Fibroblast of the aortic adventitia (primary cell): Measurements from ENCODE around the gene VRK3. TPM values are rescaled to one million over a fixed set of nuclear protein-coding genes. Genes with fewer than 3 reads are reported as not detected.
"Not testable (repeated sequence)": the region's sequence is repeated elsewhere in the genome, so short reads cannot be mapped to it uniquely, and the experiment has no call there.

ENCODE experiments used
- DNase-seq: peaks from one replicate; pipeline ENCODE4 v3.0.0-alpha.2; 2010; ENCODE audit warnings: low read depth
- H3K4me3 ChIP-seq: 2 replicates; pipeline ENCODE4 v1.5.1; 2011; ENCODE audit warnings: low read depth, mild to moderate bottlenecking, control low read depth, low read length, moderate library complexity
- CTCF ChIP-seq: IDR thresholded peaks from 2 replicates; pipeline ENCODE4 v1.5.1; 2011; ENCODE audit warnings: mild to moderate bottlenecking, low read length, control low read depth, inconsistent platforms; ENCODE audit not compliant: insufficient read depth
- total RNA-seq: library from RNA; depleted of rRNA; stranded (reverse); fragments of >200 nt; gene quantifications from 2 replicates; pipeline ENCODE4 v1.2.3, GENCODE V29; 2012; ENCODE audit warnings: low replicate concordance

The VRK3 gene
- total RNA-seq, 1 donor: 30.6 TPM

GRCh38 chr19:49975051-49975450 is 50.1 kb downstream of the VRK3 start:
- H3K4me3 ChIP-seq: no peak overlapping the region
- TF ChIP-seq CTCF: no peak
- DNase-seq: no peak

- no peak for TF ChIP-seq CTCF
- DNase-seq: no peak
- H3K4me3 ChIP-seq: no peak overlapping the region
Observed at GRCh38 chr19:49973987-49974386, 51.2 kb downstream of the VRK3 start.

GRCh38 chr19:49972841-49973240 is 52.3 kb downstream of the VRK3 start:
- no peak overlapping the region for H3K4me3 ChIP-seq
- DNase-seq: no peak
- no peak for TF ChIP-seq CTCF

GRCh38 chr19:49971991-49972411 is 53.2 kb downstream of the VRK3 start:
- H3K4me3 ChIP-seq: no peak overlapping the region
- TF ChIP-seq CTCF: no peak
- no peak for DNase-seq

- DNase-seq, H3K4me3 ChIP-seq: not testable (repeated sequence)
Observed at GRCh38 chr19:49969355-49969754, 55.8 kb downstream of the VRK3 start.

- TF ChIP-seq CTCF: no peak
- H3K4me3 ChIP-seq: no peak overlapping the region
- DNase-seq: no peak
Observed at GRCh38 chr19:49968279-49968922, 56.8 kb downstream of the VRK3 start.

- not testable (repeated sequence) for DNase-seq, H3K4me3 ChIP-seq
Observed at GRCh38 chr19:49960980-49961379, 64.2 kb downstream of the VRK3 start, which contains the start of gene SIGLEC11. Gene SIGLEC11 (minus strand): TSS chr19:49961172. CDS start chr19:49961081, 91 bp downstream.

GRCh38 chr19:49959892-49960291 is 65.3 kb downstream of the VRK3 start:
- not testable (repeated sequence) for DNase-seq, H3K4me3 ChIP-seq

- not testable (repeated sequence) for DNase-seq, H3K4me3 ChIP-seq
Observed at GRCh38 chr19:49958596-49958995, 66.6 kb downstream of the VRK3 start.

- not testable (repeated sequence) for DNase-seq, H3K4me3 ChIP-seq
Observed at GRCh38 chr19:49958144-49958543, 67.0 kb downstream of the VRK3 start.
